ENCODE measurements around the gene IL1R1. TPM values are rescaled to one million over a fixed set of nuclear protein-coding genes. Genes with fewer than 3 reads are reported as not detected.
A peak's percentile ranks its signal among the peaks of the same experiment; 100 is the strongest.
"Not testable (repeated sequence)": the region's sequence is repeated elsewhere in the genome, so short reads cannot be mapped to it uniquely, and the experiment has no call there.

IL1R1 gene
- total RNA-seq, 2 experiments from 2014 or later: 5.7 to 6.7 TPM

DNA sequence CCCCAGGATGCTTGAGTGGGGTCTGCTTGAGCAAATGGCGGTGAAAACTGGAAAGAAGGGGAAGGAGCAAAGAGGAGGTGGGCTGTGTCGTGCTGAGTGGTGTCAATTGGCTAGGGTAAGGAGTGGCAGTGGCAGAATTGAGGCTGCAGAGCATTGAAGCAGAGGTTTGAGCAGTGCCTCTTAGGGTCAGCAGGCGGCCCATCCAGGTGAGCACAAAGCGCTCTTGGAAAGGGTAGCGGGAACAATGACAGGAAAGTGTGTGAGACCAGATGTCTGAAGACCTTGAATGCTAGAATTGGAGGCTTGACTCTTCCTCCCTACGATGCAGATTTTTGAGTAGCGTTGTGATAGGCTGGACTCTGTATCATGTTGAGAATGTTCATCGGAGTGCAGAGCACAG lies 39.3 kb upstream of the IL1R1 start:
- no peak overlapping the region for H3K4me3 Mint-ChIP-seq
- H3K27ac Mint-ChIP-seq: no peak overlapping the region
- CTCF ChIA-PET: interaction anchor here (0.9 to 2.3 kb wide), 3 partner anchors 15 to 38 kb away, joined by 3 to 8 read pairs (median 4); no protein-coding TSS in a partner anchor

DNA sequence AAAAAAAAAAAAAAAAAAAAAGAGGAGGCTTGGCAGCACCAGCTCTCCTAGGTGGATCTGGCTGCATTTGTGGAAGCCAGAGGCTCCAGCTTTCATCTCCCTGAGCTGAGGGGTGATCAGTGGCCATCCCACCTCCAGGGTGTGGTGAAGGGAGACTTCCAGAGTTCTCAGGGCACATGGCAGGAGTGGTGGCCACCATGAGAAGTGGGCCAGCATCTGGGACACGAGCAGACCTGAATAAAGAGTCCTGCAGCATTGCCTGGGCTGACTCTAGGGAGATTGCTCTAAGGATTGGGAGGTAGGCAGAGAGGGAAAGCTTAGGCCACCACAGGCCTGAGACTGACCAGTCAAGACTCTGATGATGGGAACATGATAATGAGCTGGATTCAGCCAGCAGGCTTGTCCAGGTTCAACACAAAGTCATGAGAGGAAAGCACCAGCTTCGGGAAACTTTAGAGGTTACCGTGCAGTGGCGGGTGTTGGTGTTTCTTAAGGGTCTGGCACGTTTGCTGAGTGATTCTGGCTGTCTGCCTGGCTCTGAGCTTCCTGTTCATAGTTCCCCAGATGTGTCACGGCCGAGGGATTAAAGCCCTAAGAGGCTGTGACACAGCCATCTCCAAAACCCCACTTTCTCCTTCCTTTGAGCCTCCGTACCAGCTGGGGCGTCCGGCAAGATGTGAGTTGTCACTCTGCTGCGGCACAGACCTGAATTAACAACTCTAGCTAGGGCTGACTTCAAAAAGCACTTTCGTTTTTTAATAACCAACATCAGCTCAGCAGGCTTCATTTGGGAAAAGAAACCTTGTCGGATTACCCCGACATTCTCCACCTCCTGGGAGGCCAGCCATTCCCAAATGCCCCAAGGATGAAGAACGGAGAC lies 38.3 kb upstream of the IL1R1 start:
- H3K27me3 Mint-ChIP-seq (ENCODE audit: low read depth): peaks cover 2% of the 10 kb centered on the region
- H3K9me3 Mint-ChIP-seq: peaks cover 6% of the 10 kb centered on the region
- intact Hi-C loops (cut with micrococcal nuclease): loop anchor here (1.0 to 2.0 kb wide), 5 partner anchors 10 to 105 kb away; no protein-coding TSS in a partner anchor
- peaks cover 36% of the 10 kb centered on the region for H3K4me1 Mint-ChIP-seq (ENCODE audit: low read depth)
- peak overlapping the region; percentile 71 for H3K4me3 Mint-ChIP-seq
- DNase-seq: peak; percentile 96
- CTCF ChIA-PET: interaction anchor here (0.7 to 2.3 kb wide), 4 partner anchors 16 to 94 kb away, joined by 3 to 8 read pairs (median 4); no protein-coding TSS in a partner anchor
- no peaks in the 10 kb centered on the region for H3K36me3 Mint-ChIP-seq (ENCODE audit: low read depth)
- H3K27ac Mint-ChIP-seq: peak overlapping the region; percentile 86

More for the DNA sequence above, 39.3 kb upstream of the IL1R1 start:
- peaks cover 38% of the 10 kb centered on the region for H3K4me1 Mint-ChIP-seq (ENCODE audit: low read depth)
- no peak for DNase-seq
- intact Hi-C loops (cut with micrococcal nuclease): no loop called here
- peaks cover 6% of the 10 kb centered on the region for H3K9me3 Mint-ChIP-seq
- H3K27me3 Mint-ChIP-seq (ENCODE audit: low read depth): peaks cover 2% of the 10 kb centered on the region
- no peaks in the 10 kb centered on the region for H3K36me3 Mint-ChIP-seq (ENCODE audit: low read depth)

DNA sequence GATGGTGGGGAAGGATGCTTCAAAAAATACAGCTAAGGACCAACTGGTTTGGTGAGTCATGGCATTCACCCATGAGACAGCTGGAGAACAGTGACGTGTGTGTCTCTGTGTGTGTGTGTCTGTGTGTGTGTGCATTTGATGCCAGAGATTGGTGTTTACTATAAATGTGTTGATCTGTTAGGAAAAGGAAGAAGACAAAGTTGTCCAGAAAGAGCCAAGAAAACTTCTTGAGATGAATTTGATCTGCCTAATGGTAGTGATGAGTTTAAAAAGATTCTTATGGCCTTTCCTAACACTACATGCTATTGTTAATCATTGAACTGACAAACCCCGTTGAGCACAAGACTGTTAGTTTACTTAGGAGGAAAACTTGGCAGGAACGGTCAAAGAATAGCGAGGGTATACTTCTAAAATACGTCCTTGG lies 36.4 kb upstream of the IL1R1 start:
- peaks cover 34% of the 10 kb centered on the region for H3K4me1 Mint-ChIP-seq (ENCODE audit: low read depth)
- H3K36me3 Mint-ChIP-seq (ENCODE audit: low read depth): no peaks in the 10 kb centered on the region
- peak overlapping the region; percentile 32 for H3K4me3 Mint-ChIP-seq
- peaks cover 2% of the 10 kb centered on the region for H3K27me3 Mint-ChIP-seq (ENCODE audit: low read depth)
- DNase-seq: no peak
- CTCF ChIA-PET: interaction anchor here (0.7 to 1.4 kb wide), 6 partner anchors 23 to 99 kb away, joined by 3 to 5 read pairs (median 3); no protein-coding TSS in a partner anchor
- intact Hi-C loops (cut with micrococcal nuclease): no loop called here
- H3K9me3 Mint-ChIP-seq: peaks cover 6% of the 10 kb centered on the region
- H3K27ac Mint-ChIP-seq: peak overlapping the region; percentile 34

DNA sequence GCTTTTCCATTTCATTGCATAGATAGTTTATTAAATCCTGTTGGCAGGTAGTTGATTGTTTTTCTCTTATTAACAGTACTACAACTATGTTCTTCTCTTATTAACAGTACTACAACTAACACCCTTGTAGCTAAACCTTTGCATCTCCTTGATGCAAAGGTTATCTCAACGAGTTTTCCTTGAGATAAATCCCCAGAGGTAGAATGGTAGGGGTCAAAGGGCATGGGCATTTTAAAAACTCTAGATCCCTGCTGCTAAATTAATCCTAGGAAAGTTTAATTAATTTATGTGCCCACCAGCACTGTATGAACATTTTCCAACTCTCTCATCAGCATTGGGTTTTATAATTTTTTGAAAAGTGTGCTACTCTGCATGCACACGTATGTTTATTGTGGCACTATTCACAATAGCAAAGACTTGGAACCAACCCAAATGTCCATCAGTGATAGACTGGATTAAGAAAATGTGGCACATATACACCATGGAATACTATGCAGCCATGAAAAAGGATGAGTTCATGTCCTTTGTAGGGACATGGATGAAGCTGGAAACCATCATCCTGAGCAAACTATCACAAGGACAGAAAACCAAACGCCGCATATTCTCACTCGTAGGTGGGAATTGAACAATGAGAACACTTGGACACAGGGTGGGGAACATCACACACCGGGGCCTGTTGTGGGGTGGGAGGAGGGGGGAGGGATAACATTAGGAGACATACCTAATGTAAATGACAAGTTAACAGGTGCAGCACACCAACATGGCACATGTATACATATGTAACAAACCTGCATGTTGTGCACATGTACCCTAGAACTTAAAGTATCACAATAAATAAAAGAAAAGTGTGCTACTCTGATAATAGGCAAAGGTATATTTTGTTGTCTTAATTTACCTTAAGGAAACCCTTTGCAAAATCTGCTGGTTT lies 35.5 kb upstream of the IL1R1 start:
- intact Hi-C loops (cut with micrococcal nuclease); H3K27ac Mint-ChIP-seq; H3K27me3 Mint-ChIP-seq (ENCODE audit: low read depth); H3K9me3 Mint-ChIP-seq; H3K4me3 Mint-ChIP-seq; H3K36me3 Mint-ChIP-seq (ENCODE audit: low read depth); DNase-seq: not testable (repeated sequence)
- CTCF ChIA-PET: interaction anchor here (1.2 to 1.4 kb wide), 2 partner anchors 24 to 87 kb away, joined by 3 read pairs; no protein-coding TSS in a partner anchor
- H3K4me1 Mint-ChIP-seq (ENCODE audit: low read depth): peaks cover 38% of the 10 kb centered on the region

DNA sequence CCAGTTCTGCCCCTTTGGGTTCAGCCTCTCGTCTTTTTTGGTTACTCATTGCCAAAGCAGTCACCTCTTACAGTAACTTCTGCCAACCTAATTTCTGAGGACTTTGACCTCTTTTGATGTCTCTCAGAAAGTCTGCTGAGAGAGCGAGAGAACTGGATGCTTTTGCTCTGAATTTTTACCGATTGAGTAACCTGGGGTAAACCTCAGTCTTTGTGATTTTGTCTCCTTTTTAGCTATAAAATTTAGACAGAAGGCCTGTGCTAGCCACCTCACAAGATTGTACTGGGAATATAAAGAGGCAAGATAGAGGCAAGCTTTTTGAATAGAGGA lies 34.8 kb upstream of the IL1R1 start:
- no peaks in the 10 kb centered on the region for H3K36me3 Mint-ChIP-seq (ENCODE audit: low read depth)
- peaks cover 4% of the 10 kb centered on the region for H3K9me3 Mint-ChIP-seq
- DNase-seq: no peak
- H3K27ac Mint-ChIP-seq: no peak overlapping the region
- peaks cover 2% of the 10 kb centered on the region for H3K27me3 Mint-ChIP-seq (ENCODE audit: low read depth)
- CTCF ChIA-PET: no interaction called here
- H3K4me1 Mint-ChIP-seq (ENCODE audit: low read depth): peaks cover 41% of the 10 kb centered on the region
- no peak overlapping the region for H3K4me3 Mint-ChIP-seq
- intact Hi-C loops (cut with micrococcal nuclease): no loop called here

DNA sequence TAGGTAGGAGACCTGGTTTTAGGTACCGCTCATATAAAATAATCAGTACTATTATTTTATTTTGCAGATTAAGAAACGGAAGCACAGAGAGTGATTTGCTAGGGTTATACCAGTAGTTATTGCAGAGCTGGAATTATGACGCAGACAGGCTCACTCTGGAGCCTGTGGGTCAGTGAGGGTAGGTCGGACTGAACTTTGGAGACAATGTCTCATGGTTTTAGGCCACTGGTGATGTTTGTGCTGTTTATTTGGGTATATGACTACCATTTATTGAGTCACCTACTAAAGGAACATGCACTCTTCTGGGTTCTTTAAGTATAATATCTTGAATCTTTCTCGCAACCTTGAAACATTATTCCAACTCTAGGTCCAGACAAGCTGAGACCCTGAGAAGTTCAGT lies 33.5 kb upstream of the IL1R1 start:
- intact Hi-C loops (cut with micrococcal nuclease): no loop called here
- no peaks in the 10 kb centered on the region for H3K27me3 Mint-ChIP-seq (ENCODE audit: low read depth)
- no peaks in the 10 kb centered on the region for H3K36me3 Mint-ChIP-seq (ENCODE audit: low read depth)
- CTCF ChIA-PET: interaction anchor here (0.7 to 1.2 kb wide), 2 partner anchors 89 to 124 kb away, joined by 3 to 5 read pairs; no protein-coding TSS in a partner anchor
- no peak overlapping the region for H3K4me3 Mint-ChIP-seq
- H3K27ac Mint-ChIP-seq: no peak overlapping the region
- peaks cover 46% of the 10 kb centered on the region for H3K4me1 Mint-ChIP-seq (ENCODE audit: low read depth)
- no peaks in the 10 kb centered on the region for H3K9me3 Mint-ChIP-seq
- DNase-seq: no peak

DNA sequence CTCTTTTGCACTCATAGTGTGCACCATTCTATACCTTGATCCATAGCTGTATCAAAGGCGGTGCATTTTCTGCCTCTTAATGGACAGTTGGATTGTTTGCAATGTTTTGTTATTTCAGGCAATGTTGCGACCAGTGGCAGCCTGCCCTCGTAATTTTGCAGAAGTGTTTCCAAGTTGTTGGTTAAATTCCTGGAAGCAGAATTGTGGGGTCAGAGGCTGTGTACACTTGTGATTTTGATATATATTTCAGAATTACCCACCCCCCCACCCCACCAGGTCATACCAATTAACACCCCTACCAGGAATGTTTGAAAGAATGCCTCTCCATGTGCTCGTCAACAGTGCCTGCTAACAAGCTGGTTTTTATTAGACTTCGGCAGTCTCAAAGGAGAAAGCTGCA lies 32.4 kb upstream of the IL1R1 start:
- Mint-ChIP-seq H3K9me3 (no peaks in the 10 kb centered on the region), H3K27me3 (ENCODE audit: low read depth) (no peaks in the 10 kb centered on the region), H3K36me3 (ENCODE audit: low read depth) (no peaks in the 10 kb centered on the region), H3K4me3 (no peak overlapping the region), H3K4me1 (ENCODE audit: low read depth) (peaks cover 46% of the 10 kb centered on the region), H3K27ac (no peak overlapping the region)
- intact Hi-C loops (cut with micrococcal nuclease): no loop called here
- CTCF ChIA-PET: no interaction called here
- no peak for DNase-seq

DNA sequence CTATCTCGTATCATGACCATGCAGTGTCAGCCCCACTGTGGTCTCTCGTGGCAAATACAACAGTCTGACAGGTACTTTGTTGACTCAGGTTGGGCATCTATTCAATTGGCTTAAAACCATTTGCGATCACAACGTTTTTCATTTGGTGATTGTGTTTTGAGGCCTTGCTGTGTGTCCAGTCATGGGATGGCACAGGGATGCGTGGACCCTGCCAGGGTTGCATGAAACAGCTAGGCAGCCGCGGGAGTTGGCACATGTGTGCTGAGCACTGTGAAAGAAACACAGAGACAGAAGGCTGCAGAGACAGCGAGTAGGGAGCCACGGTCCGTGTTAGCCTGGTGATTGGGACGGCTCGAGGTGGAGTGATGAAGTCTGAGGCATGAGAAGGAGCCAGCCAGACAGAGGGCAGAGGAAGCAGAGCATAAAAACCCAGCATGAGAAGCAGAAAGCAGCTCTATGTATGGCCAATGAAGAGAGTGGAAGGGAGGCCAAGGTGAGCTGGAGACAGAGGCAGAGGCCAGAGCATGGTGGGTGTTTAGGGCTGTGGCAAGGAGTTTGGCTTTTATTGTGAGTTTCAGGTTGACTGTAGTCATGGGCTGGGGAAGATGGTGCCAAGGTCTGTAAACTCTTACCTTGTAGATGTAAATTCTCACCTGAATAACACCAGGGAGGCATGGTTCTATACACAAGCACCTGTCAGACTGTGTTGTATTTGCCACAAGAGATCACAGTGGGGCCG lies 31.8 kb upstream of the IL1R1 start:
- no peaks in the 10 kb centered on the region for H3K27me3 Mint-ChIP-seq (ENCODE audit: low read depth)
- intact Hi-C loops (cut with micrococcal nuclease): no loop called here
- H3K4me1 Mint-ChIP-seq (ENCODE audit: low read depth): peaks cover 48% of the 10 kb centered on the region

DNA sequence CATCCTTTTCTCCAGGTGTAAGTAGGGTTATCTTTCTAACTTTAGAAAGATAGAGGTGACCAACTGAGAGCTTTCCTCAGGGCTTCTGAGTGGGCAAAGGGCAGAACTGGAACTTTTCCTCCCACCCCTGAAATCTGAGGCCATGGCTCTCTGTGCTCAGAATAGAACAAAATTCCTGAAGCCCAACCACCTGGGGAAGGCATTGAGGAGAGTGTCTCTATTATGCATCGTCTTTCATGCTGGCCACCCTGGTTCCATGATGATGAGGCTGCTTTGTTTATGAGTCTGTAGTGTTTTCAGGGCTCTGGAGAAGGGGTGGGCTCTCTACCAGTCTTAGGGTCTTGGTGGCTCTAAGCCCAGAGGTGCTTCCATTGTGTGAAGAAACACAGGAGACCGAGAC lies 30.7 kb upstream of the IL1R1 start:
- peaks cover 2% of the 10 kb centered on the region for H3K36me3 Mint-ChIP-seq (ENCODE audit: low read depth)
- intact Hi-C loops (cut with micrococcal nuclease): no loop called here
- no peak for DNase-seq
- no peaks in the 10 kb centered on the region for H3K27me3 Mint-ChIP-seq (ENCODE audit: low read depth)
- peak overlapping the region; percentile 2 for H3K27ac Mint-ChIP-seq
- no peak overlapping the region for H3K4me3 Mint-ChIP-seq
- CTCF ChIA-PET: no interaction called here
- H3K4me1 Mint-ChIP-seq (ENCODE audit: low read depth): peaks cover 57% of the 10 kb centered on the region
- H3K9me3 Mint-ChIP-seq: no peaks in the 10 kb centered on the region

More for the DNA sequence above, 31.8 kb upstream of the IL1R1 start:
- H3K9me3 Mint-ChIP-seq: no peaks in the 10 kb centered on the region
- H3K4me3 Mint-ChIP-seq: no peak overlapping the region
- H3K27ac Mint-ChIP-seq: no peak overlapping the region
- H3K36me3 Mint-ChIP-seq (ENCODE audit: low read depth): peaks cover 2% of the 10 kb centered on the region
- DNase-seq: no peak
- CTCF ChIA-PET: no interaction called here

DNA sequence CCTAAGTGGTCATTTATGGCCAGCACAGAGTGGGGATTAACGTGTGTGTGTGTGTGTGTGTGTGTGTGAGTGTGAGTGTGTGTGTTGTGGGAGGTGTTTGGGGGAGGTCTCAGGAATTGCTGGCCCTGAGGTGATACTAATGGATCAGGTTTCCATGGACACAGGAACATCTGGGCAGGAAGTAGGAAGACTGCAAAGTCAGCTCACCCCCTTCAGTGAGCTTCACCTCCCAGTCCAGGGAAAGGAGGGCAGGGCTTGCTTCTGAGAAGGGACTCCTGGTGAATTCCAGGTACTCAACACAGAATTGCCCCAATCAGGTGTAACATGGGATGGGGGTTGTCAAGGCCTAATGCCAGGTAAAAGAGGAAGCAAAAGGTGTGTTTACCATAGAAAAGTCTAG lies 30.3 kb upstream of the IL1R1 start:
- Mint-ChIP-seq H3K36me3 (ENCODE audit: low read depth) (peaks cover 2% of the 10 kb centered on the region), H3K27ac (peak overlapping the region; percentile 2), H3K27me3 (ENCODE audit: low read depth) (no peaks in the 10 kb centered on the region), H3K9me3 (no peaks in the 10 kb centered on the region), H3K4me1 (ENCODE audit: low read depth) (peaks cover 60% of the 10 kb centered on the region), H3K4me3 (no peak overlapping the region)
- intact Hi-C loops (cut with micrococcal nuclease): no loop called here
- CTCF ChIA-PET: interaction anchor here (0.6 kb wide), 1 partner anchor 55 kb away, joined by 3 read pairs; no protein-coding TSS in a partner anchor
- no peak for DNase-seq

DNA sequence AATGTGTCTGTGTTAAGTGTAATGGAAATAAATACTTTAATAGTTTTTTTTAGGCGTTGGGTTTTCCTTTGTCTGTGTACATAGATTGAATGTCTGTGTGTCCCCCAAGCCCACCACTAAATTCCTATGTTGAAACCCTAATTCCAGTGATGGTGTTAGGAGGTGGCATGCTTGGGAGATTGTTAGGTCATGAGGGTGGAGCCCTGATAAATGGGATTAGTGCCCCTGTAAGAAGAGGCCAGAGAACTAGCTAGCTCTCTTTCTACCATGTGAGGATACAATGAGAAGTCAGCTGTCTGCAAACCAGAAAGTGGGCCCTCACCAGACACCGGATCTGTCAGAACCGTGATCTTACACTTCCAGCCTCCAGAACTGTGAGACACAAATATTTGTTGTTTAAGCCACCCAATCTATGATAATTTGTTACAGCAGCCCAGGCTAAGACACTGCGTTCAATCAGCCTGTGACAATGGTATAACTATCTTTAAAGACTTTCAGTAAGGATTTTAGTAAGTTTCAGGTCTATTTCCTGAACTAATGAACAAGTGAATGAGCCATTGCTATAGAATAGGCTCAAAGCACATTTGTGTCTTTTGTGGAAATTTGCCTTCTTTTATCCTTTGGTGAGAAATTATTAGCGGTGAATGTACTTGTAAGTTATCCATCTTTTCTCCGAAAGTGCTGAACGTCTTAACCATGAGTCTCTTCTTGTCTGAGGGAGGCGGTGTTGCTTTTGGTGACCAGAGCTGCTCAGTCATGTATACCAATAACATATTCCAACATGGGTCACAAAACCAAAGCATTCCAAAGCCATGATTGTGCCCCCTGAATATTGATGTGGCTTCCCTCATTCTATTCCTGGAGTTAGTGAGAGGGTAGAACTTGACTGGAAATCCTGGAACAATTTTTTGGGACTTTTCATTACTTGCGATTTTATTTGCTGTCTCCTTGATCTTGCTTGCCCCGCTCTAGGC lies 29.6 kb upstream of the IL1R1 start:
- CTCF ChIA-PET: interaction anchor here (0.6 kb wide), 1 partner anchor 56 kb away, joined by 3 read pairs; no protein-coding TSS in a partner anchor
- no peaks in the 10 kb centered on the region for H3K27me3 Mint-ChIP-seq (ENCODE audit: low read depth)
- H3K4me3 Mint-ChIP-seq: no peak overlapping the region
- H3K36me3 Mint-ChIP-seq (ENCODE audit: low read depth): peaks cover 2% of the 10 kb centered on the region
- intact Hi-C loops (cut with micrococcal nuclease): no loop called here
- H3K27ac Mint-ChIP-seq: peak overlapping the region; percentile 10
- no peak for DNase-seq
- H3K4me1 Mint-ChIP-seq (ENCODE audit: low read depth): peaks cover 62% of the 10 kb centered on the region
- H3K9me3 Mint-ChIP-seq: no peaks in the 10 kb centered on the region

All from activated naive CD4-positive, alpha-beta T cell treated with anti-CD3 and anti-CD28 coated beads for 36 hours (primary cell).